Astrocyte (in vitro differentiated cells and primary cell): ENCODE results near the gene CTDP1. TPM values are rescaled to one million over a fixed set of nuclear protein-coding genes. Genes with fewer than 3 reads are reported as not detected.

Experiments used
- DNase-seq: peaks from one replicate; pipeline ENCODE4 v3.0.0-alpha.2; 2010; ENCODE audit warnings: low read depth
- FAIRE-seq: peaks from 2 replicates; lab custom pipeline; 2011; peaks lifted over from hg19 to GRCh38; lab: Jason Lieb, UNC
- H2AFZ ChIP-seq: 2 replicates; pipeline ENCODE4 v1.6.0; 2012; ENCODE audit warnings: low read depth, low read length, inconsistent platforms
- H3K27ac ChIP-seq: 2 replicates; pipeline ENCODE4 v1.5.1; 2011; ENCODE audit warnings: low read depth, low read length, inconsistent platforms
- H3K27me3 ChIP-seq: 2 replicates; pipeline ENCODE4 v1.6.0; 2011; ENCODE audit warnings: low read length, inconsistent platforms; ENCODE audit not compliant: insufficient read depth
- H3K36me3 ChIP-seq: 2 replicates; pipeline ENCODE4 v1.5.1; 2011; ENCODE audit warnings: low read length, inconsistent platforms; ENCODE audit not compliant: insufficient read depth
- H3K4me1 ChIP-seq: 2 replicates; pipeline ENCODE4 v1.5.1; 2011; ENCODE audit warnings: low read length, inconsistent platforms; ENCODE audit not compliant: insufficient read depth
- H3K4me2 ChIP-seq: 2 replicates; pipeline ENCODE4 v1.6.0; 2012; ENCODE audit warnings: low read length, inconsistent platforms
- H3K4me3 ChIP-seq: 2 replicates; pipeline ENCODE4 v1.5.1; 2011; ENCODE audit warnings: low read depth, mild to moderate bottlenecking, low read length, inconsistent platforms; ENCODE audit not compliant: insufficient read depth
- H3K79me2 ChIP-seq: 2 replicates; pipeline ENCODE4 v1.6.0; 2012; ENCODE audit warnings: mild to moderate bottlenecking, low read length, inconsistent platforms; ENCODE audit not compliant: insufficient read depth
- H3K9ac ChIP-seq: 2 replicates; pipeline ENCODE4 v1.6.0; 2012; ENCODE audit warnings: mild to moderate bottlenecking, low read length, inconsistent platforms
- H3K9me3 ChIP-seq: 2 replicates; pipeline ENCODE4 v1.5.1; 2012; ENCODE audit warnings: low read depth, mild to moderate bottlenecking, low read length, inconsistent platforms; ENCODE audit not compliant: insufficient read depth
- H4K20me1 ChIP-seq: 2 replicates; pipeline ENCODE4 v1.6.0; 2012; ENCODE audit warnings: low read length, inconsistent platforms; ENCODE audit not compliant: insufficient read depth
- H3K27ac Mint-ChIP-seq: one replicate; pipeline ENCODE4 v1.8.0; 2021; ENCODE audit warnings: mild to moderate bottlenecking, mixed read lengths; ENCODE audit not compliant: unreplicated experiment
- H3K27me3 Mint-ChIP-seq: one replicate; pipeline ENCODE4 v1.8.0; 2021; ENCODE audit warnings: low read depth, mixed read lengths; ENCODE audit not compliant: unreplicated experiment
- H3K36me3 Mint-ChIP-seq: one replicate; pipeline ENCODE4 v1.8.0; 2021; ENCODE audit warnings: low read depth, mixed read lengths; ENCODE audit not compliant: unreplicated experiment
- H3K4me1 Mint-ChIP-seq: one replicate; pipeline ENCODE4 v1.8.0; 2021; ENCODE audit warnings: low read depth, mixed read lengths; ENCODE audit not compliant: unreplicated experiment
- H3K4me3 Mint-ChIP-seq: one replicate; pipeline ENCODE4 v1.8.0; 2021; ENCODE audit warnings: mild to moderate bottlenecking, moderate library complexity, mixed read lengths; ENCODE audit not compliant: unreplicated experiment
- H3K9me3 Mint-ChIP-seq: one replicate; pipeline ENCODE4 v1.8.0; 2021; ENCODE audit warnings: mild to moderate bottlenecking, mixed read lengths; ENCODE audit not compliant: unreplicated experiment
- CTCF ChIP-seq: IDR thresholded peaks from 2 replicates; pipeline ENCODE4 v1.5.1; 2011; ENCODE audit warnings: low read depth, mild to moderate bottlenecking, inconsistent platforms, low read length, moderate library complexity; ENCODE audit not compliant: insufficient read depth
- EZH2 ChIP-seq: IDR thresholded peaks from 2 replicates; pipeline ENCODE4 v1.6.1; 2012; ENCODE audit warnings: mild to moderate bottlenecking, low read length, inconsistent platforms; ENCODE audit not compliant: insufficient read depth
- total RNA-seq: library from RNA; stranded (reverse); gene quantifications from 2 replicates; pipeline ENCODE4 v1.2.1, GENCODE V29; 2021

Gene CTDP1
- total RNA-seq, 1 donor from 2014 or later, result 31.7 TPM

- Histone ChIP-seq H3K4me2 (no peak overlapping the region), H3K79me2 (no peaks in the 10 kb centered on the region), H3K4me1 (no peaks in the 10 kb centered on the region), H3K27ac (no peak overlapping the region), H3K27me3 (no peaks in the 10 kb centered on the region), H3K4me3 (no peak overlapping the region), H3K9me3 (no peaks in the 10 kb centered on the region), H3K9ac (no peak overlapping the region), H2AFZ (no peak overlapping the region), H3K36me3 (peaks cover 26% of the 10 kb centered on the region), H4K20me1 (peaks cover 5% of the 10 kb centered on the region)
- no peak for TF ChIP-seq EZH2
- TF ChIP-seq CTCF, result no peak
- DNase-seq (no peak), FAIRE-seq (no peak)
- no peaks in the 10 kb centered on the region for H3K4me1 Mint-ChIP-seq
- H3K9me3 Mint-ChIP-seq, result no peaks in the 10 kb centered on the region
- H3K27ac Mint-ChIP-seq, result no peak overlapping the region
- no peaks in the 10 kb centered on the region for H3K27me3 Mint-ChIP-seq
- peaks cover 24% of the 10 kb centered on the region for H3K36me3 Mint-ChIP-seq
- no peak overlapping the region for H3K4me3 Mint-ChIP-seq
These were observed 32.7 kb downstream of the CTDP1 start for GRCh38 chr18:79712206-79712857.

GRCh38 chr18:79713341-79713740 is 33.7 kb downstream of the CTDP1 start:
- Histone ChIP-seq H3K79me2 (no peaks in the 10 kb centered on the region), H3K9me3 (no peaks in the 10 kb centered on the region), H3K27me3 (no peaks in the 10 kb centered on the region), H2AFZ (no peak overlapping the region), H4K20me1 (peaks cover under 1% of the 10 kb centered on the region), H3K4me2 (no peak overlapping the region), H3K27ac (no peak overlapping the region), H3K4me1 (no peaks in the 10 kb centered on the region), H3K9ac (no peak overlapping the region), H3K36me3 (peaks cover 22% of the 10 kb centered on the region), H3K4me3 (no peak overlapping the region)
- H3K9me3 Mint-ChIP-seq, result no peaks in the 10 kb centered on the region
- no peaks in the 10 kb centered on the region for H3K4me1 Mint-ChIP-seq
- DNase-seq, result no peak
- H3K27ac Mint-ChIP-seq, result no peak overlapping the region
- H3K36me3 Mint-ChIP-seq, result peaks cover 17% of the 10 kb centered on the region
- no peak for FAIRE-seq
- TF ChIP-seq CTCF (no peak), EZH2 (no peak)
- no peak overlapping the region for H3K4me3 Mint-ChIP-seq
- no peaks in the 10 kb centered on the region for H3K27me3 Mint-ChIP-seq

GRCh38 chr18:79714531-79715240 is 35.1 kb downstream of the CTDP1 start:
- Mint-ChIP-seq H3K27ac (no peak overlapping the region), H3K9me3 (peaks cover 5% of the 10 kb centered on the region), H3K4me3 (no peak overlapping the region), H3K4me1 (no peaks in the 10 kb centered on the region), H3K27me3 (no peaks in the 10 kb centered on the region), H3K36me3 (peaks cover 29% of the 10 kb centered on the region)
- Histone ChIP-seq H3K27ac (no peak overlapping the region), H2AFZ (no peak overlapping the region), H3K9me3 (peaks cover under 1% of the 10 kb centered on the region), H3K4me2 (no peak overlapping the region), H3K79me2 (no peaks in the 10 kb centered on the region), H3K4me3 (no peak overlapping the region), H4K20me1 (no peaks in the 10 kb centered on the region), H3K27me3 (no peaks in the 10 kb centered on the region), H3K9ac (no peak overlapping the region), H3K36me3 (peaks cover 16% of the 10 kb centered on the region), H3K4me1 (no peaks in the 10 kb centered on the region)
- TF ChIP-seq EZH2 (no peak), CTCF (no peak)
- DNase-seq (no peak), FAIRE-seq (no peak)
